HG03280 (cell line): ENCODE results near the gene RRM2.
"Not testable (repeated sequence)": the region's sequence is repeated elsewhere in the genome, so short reads cannot be mapped to it uniquely, and the experiment has no call there.

Source experiments
- ATAC-seq: cut with Tn5 transposase; IDR thresholded peaks from one replicate; pipeline ENCODE4 v1.9.1; 2021; ENCODE audit warnings: mild to moderate bottlenecking, moderate library complexity; ENCODE audit not compliant: unreplicated experiment

The RRM2 gene

GRCh38 chr2:10132043-10132575, 9.6 kb downstream of the RRM2 start:
- no peak for ATAC-seq

- no peak for ATAC-seq
Measured at GRCh38 chr2:10132596-10132995, 10.1 kb downstream of the RRM2 start.

DNA sequence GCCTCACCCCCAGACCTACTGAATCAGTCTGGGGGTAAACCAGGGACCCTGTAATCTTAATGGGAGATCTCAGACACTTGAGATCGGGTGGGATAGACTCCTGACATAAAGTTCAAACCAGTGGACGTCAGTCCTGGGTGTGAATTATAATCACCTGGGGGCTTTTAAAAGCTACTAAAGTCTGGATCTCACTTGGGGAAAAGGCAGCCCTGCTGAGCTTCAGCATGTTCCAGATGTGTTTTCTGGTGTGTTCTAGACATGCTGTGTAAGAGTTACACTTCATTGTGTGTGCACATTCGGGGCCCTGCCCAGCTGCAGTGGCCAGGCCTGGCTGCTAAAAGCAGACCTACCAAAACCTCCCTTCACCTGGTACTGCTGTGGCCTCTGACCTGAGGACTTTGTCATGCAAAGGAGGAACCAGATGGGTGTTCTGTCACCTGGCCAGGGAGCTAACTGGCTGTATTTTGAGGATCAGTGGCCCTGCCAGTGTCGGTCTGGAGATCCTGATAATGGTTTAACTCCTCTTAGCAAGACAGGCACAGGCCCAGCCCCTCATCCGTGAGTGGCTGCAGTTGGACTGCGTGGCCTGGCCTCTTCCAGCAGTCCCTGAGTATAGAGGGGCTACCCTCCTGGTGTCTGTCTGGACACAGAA, 10.6 kb downstream of the RRM2 start:
- ATAC-seq: no peak

DNA sequence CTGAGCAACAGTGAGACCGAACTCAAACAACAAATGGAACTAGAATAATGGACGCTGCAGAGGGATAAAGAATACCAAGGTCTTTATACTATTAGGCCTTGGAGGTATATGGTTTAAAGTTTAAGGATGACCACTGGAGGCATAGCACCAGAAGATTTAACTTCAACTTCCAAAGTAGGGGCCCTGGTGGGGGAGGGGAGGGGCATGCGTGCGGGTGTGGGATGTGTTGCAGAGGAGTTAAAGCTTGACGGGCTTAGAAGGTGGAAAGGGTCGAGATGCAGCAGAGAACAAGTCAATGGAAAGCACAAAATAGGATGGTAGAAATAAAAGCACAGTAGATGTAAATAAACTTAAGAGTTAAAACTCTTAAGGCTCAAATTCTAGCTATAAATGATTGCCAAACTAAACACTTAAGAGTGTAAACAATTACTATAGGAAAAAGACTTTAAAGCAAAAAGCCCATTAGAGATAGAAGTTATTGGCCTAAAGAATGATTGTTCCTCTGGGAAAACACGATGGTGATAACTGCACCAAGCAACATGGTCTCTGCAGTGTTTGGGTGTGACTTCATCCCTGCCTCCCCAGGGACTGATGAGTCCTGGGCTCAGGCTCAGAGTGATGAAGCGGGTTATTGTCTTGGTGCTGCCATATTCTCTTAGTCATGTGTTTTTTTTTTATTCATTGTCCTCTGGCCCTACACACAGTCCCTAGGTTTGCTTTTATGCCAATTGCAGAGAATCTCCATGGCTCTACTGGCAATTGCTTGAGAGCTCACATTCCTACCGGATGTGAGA, 13.0 kb downstream of the RRM2 start:
- no peak for ATAC-seq

- ATAC-seq: no peak
Measured at GRCh38 chr2:10136101-10136934, 13.8 kb downstream of the RRM2 start.

DNA sequence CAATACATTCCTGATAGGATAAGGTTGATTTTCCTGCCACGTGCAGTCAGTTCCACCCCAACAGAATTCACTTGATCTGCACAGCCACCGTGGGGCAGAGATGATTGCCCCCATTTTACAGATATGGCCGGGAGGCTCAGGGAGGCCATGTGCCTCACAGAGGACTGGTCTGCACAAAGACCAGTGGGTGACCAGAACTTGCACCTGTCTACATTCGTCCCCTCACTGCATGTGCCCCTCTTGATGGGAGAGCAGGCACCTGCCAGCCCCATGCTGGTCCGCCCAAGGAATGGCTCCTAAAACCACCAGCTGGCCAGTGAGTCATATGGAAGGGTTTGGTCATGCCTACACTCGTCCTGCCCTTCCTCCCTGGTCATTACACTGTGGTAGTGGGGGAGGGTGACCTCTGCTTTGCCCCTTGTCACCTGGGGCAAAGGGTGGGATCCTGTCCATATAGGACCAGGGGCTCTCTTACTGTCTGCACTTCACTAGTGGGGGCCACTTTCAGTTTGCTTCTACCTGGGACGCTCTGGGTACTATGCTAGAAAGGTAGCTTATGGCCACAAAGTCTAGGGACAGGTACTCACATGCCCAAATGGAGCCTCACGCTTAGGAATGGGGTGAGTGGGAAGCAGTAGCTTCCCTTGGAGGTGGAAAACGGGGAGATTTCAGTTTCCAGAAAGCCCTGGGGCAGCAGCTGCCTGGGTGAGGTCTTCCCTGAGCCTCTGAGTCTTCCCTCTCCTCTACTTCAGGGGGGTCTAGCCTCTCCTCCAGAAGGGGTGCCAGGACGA, 14.7 kb downstream of the RRM2 start:
- no peak for ATAC-seq

DNA sequence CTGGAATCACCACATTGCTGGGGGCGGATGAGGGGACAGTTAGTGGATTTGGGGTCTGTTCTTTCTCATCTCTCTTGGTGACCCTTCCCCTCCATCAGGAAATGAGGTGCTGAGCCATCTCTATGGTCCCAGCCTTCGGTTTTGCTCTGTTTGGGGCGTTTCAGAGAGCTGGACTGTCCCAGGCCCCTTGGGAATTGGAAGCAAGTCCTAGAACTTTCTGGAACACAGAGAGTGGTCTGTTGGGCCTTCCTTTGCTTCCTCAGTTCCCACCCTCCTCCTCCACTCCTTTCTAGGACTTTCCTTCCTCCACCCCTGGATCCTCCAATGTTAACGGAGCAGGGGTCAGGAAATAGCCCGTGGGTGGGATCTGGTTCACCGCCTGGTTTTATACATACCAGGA, 17.0 kb downstream of the RRM2 start:
- ATAC-seq: no peak

- ATAC-seq: no peak
Measured at GRCh38 chr2:10140841-10141610, 18.5 kb downstream of the RRM2 start.

GRCh38 chr2:10141736-10142639, 19.4 kb downstream of the RRM2 start:
- ATAC-seq: no peak

- no peak for ATAC-seq
Measured at GRCh38 chr2:10142640-10142965, 20.1 kb downstream of the RRM2 start.

DNA sequence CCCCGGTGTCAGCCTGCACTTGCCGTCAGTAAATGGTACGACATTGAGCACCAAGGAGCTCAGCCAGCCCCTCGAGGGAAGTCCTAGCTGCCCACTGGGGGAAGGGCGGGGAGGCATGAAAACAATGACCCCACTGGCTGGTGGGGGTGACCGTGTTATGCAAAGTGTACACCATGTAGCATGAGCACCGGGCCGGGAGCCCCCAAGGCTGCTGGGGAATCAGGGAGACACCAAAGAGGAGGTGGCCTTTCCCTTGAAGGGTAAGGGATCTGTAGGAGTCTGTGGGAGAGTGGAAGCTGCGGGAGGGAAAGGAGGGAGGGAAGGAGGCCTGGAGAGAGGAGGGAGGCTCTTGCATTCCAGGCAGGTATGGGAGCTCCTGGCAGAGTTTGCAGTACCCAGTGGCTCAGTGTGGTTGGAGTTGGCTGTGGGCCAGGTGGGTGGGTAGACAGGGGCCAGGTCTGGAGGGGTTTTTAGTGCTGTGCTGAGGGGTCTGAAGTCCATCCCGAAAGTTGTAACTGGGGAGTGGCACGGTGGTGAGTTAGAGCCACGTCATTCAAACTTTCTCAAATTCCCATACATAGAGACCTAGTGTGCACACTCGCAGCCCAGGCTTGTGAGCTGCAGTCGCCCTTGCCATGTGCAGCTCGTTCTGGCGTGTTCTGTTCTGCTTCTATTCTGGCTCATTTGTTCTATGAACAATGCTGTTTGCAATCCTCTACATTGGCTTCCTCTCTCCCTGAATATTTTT, 22.4 kb downstream of the RRM2 start:
- ATAC-seq: no peak

DNA sequence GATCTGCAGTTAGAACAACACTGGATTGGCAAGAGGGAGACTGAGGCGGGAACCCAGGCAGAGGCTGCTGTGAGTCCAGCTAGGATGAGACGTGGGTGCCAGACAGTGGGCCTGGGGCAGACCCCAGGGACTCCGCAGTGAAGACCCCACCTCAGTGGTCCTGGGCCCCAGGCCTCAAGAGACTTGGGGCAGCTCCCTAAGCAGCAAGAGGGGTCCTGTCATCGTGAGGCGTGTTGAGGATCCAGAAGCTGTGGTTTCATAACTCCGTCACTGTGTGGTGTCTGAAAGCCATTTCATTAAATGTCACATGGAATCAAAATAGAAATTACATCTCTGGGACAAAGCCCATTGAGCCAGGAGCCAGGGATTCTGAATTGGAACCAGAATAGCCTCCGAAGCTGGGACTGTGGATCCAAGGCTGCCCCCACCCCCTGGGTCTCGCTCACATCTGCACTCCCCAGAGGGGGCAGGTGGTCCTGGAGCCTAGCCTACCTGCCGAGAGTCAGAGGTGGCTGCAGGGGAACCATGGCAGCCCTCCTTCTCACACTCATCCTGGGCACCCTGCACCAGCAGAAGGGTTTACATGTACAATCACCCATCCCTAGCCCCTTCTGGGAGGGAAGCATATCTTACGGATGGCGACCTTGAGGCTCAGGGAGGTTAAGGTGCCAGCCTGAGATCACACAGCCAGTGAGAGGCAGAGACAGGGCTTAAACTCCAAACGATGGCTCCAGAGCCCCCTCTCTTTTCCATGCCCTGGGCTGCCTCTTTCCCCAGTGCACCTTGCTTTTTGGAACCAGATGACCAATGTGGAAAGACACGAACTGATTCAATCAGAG, 23.2 kb downstream of the RRM2 start:
- ATAC-seq: no peak

DNA sequence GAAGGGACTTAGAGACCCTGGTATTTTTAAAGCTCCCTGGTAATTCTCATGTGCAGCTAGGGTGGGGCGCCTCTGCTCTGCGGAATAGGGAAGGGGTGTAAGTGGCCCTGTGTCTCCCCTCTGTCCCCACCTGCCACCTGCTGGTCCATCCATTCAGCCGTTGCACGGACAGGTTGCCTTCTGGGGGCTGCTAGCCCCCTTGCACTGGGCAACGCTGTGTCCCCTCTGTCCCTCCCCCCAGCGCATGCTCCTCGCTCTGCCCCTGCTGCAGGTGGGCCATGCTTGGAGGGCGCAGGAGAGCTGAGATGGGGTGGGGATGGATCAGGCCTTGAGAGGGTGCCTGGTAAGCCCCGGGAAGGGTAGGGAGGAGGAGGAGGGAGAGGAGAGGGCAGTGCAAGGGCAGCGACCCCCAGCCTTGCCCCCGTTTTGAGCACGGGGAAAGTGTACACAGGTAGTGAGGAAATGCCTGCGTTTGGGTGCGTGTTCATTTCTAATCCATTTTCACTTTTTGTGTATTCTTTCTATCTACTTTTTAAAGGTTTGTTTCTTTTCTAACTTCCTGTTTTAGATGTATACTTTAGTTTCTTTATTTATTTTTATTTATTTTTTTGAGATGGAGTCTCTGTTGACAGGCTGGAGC, 23.9 kb downstream of the RRM2 start:
- ATAC-seq: no peak

- not testable (repeated sequence) for ATAC-seq
Measured at GRCh38 chr2:10147050-10147660, 24.6 kb downstream of the RRM2 start.

- ATAC-seq: no peak
Measured at GRCh38 chr2:10148268-10148667, 25.7 kb downstream of the RRM2 start.

DNA sequence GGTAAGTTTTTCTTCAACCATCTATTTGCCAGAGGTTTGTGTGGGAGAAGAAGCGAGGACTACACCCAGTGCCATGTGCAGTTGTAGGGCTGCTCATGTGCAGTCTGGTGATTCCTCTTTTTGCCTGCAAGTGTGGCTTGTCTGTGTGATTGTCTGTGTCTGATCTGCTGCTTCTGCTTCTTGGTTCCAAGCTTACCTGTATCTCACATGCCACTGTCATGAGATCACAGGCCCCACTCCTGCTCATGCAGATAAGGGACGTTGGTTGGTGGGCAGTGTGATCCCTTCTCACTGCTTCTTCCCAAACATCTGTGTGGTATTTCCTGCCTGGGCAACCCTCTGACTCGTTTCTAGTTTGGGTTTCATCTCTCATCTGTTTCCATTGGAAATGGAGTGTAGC, 27.1 kb downstream of the RRM2 start:
- ATAC-seq: no peak
